Fibroblast of lung (primary cell): ENCODE results near the gene TMEM97.

Experiments
- EZH2 ChIP-seq: IDR thresholded peaks from 2 replicates; pipeline ENCODE4 v1.5.1; 2012; ENCODE audit warnings: low read length, control low read depth, mild to moderate bottlenecking; ENCODE audit errors: missing control alignments
- TF ChIP-seq, protein P1 (sequence below), 2 donors: IDR thresholded peaks in 1 of 2; conservative IDR thresholded peaks in 1 of 2; 1 replicate in 1 of 2; 2 replicates in 1 of 2; pipeline ENCODE4 v1.5.1; 2011 to 2012; ENCODE audit warnings: low read length in 2 of 2, control low read depth in 1 of 2, inconsistent platforms in 1 of 2, low read depth in 1 of 2, mild to moderate bottlenecking in 1 of 2

DNA sequence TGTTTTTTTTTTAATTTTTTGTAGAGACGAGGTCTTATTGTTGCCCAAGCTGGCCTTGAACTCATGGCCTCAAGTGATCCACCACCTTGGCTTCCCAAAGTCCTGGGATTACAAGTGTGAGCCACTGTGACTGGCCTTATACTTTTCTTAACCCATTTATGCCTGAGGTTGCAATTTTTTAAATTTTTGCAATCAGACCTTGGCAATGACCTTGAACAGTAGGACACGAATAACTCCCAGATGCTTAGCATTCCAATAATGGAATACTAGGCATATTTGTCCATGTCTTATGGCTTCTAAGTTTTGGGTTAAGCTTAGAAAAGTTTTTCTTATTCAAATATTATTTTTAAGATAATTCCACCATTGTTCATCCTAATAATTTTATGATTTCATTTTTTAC is 28.3 kb upstream of the TMEM97 start:
- TF ChIP-seq EZH2, result no peak
- TF ChIP-seq, protein P1, sequence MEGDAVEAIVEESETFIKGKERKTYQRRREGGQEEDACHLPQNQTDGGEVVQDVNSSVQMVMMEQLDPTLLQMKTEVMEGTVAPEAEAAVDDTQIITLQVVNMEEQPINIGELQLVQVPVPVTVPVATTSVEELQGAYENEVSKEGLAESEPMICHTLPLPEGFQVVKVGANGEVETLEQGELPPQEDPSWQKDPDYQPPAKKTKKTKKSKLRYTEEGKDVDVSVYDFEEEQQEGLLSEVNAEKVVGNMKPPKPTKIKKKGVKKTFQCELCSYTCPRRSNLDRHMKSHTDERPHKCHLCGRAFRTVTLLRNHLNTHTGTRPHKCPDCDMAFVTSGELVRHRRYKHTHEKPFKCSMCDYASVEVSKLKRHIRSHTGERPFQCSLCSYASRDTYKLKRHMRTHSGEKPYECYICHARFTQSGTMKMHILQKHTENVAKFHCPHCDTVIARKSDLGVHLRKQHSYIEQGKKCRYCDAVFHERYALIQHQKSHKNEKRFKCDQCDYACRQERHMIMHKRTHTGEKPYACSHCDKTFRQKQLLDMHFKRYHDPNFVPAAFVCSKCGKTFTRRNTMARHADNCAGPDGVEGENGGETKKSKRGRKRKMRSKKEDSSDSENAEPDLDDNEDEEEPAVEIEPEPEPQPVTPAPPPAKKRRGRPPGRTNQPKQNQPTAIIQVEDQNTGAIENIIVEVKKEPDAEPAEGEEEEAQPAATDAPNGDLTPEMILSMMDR (conservative IDR thresholded peaks at IDR 0.05 in 1 of 2, IDR thresholded peaks at IDR 0.05 in 1 of 2; ENCODE audit: low read depth in 1 of 2, low read length in 2 of 2), result no peak
